WTC11 (cell line): ENCODE measurements around the gene RBSN. TPM values are rescaled to one million over a fixed set of nuclear protein-coding genes. Genes with fewer than 3 reads are reported as not detected.

Experiments used
- ATAC-seq: fragments of 200-7000 bp; cut with Tn5 transposase; 2 replicates; pipeline ENCODE4 v1.10.0; 2021; ENCODE audit warnings: mild to moderate bottlenecking, moderate library complexity
- CTCF ChIA-PET: fragments of 300-600 bp; sonication (Branson Sonifier 250); formaldehyde crosslinking; loops from one replicate; lab custom pipeline; 2021; ENCODE audit warnings: antibody characterized with exemption; lab: Charles Lee
- POLR2A ChIA-PET: fragments of 350-600 bp; sonication (Branson Sonifier 250); formaldehyde crosslinking; loops from one replicate; lab custom pipeline; 2021; ENCODE audit warnings: antibody characterized with exemption; lab: Charles Lee
- DNase-seq: peaks from one replicate; pipeline ENCODE4 v3.0.0; 2021; ENCODE audit warnings: low spot score
- H3K27ac Mint-ChIP-seq: 2 replicates; pipeline ENCODE4 v1.8.0; 2021; ENCODE audit warnings: mixed read lengths
- H3K27me3 Mint-ChIP-seq: 2 replicates; pipeline ENCODE4 v1.8.0; 2021; ENCODE audit warnings: low read depth, mild to moderate bottlenecking, moderate library complexity, mixed read lengths
- H3K36me3 Mint-ChIP-seq: 2 replicates; pipeline ENCODE4 v1.8.0; 2021; ENCODE audit warnings: mixed read lengths
- H3K4me1 Mint-ChIP-seq: 2 replicates; pipeline ENCODE4 v1.8.0; 2022; ENCODE audit warnings: mixed read lengths
- H3K4me3 Mint-ChIP-seq: 2 replicates; pipeline ENCODE4 v1.8.0; 2021; ENCODE audit warnings: mild to moderate bottlenecking, moderate library complexity, mixed read lengths
- H3K9me3 Mint-ChIP-seq: 2 replicates; pipeline ENCODE4 v1.8.0; 2021; ENCODE audit warnings: mixed read lengths
- ATF1 ChIP-seq: sonication (generic); formaldehyde crosslinking; IDR thresholded peaks from 2 replicates; pipeline ENCODE4 v1.8.1; 2023; ENCODE audit warnings: mild to moderate bottlenecking, moderate library complexity, missing genetic modification reagents
- HMGA2 ChIP-seq: fragments of 250-450 bp; sonication (Bioruptor Pico); IDR thresholded peaks from 2 replicates; pipeline ENCODE4 v1.4.0; 2021; ENCODE audit warnings: mild to moderate bottlenecking, moderate library complexity
- MYBL2 ChIP-seq: sonication (generic); formaldehyde crosslinking; IDR thresholded peaks from 2 replicates; pipeline ENCODE4 v1.8.1; 2023; ENCODE audit warnings: mild to moderate bottlenecking, moderate library complexity, missing genetic modification reagents
- NFATC4 ChIP-seq: fragments of 250-450 bp; sonication (Bioruptor Pico); IDR thresholded peaks from 2 replicates; pipeline ENCODE4 v1.9.0; 2021; ENCODE audit warnings: mild to moderate bottlenecking
- NR1H2 ChIP-seq: sonication (generic); formaldehyde crosslinking; IDR thresholded peaks from 2 replicates; pipeline ENCODE4 v1.9.0; 2021; ENCODE audit warnings: mild to moderate bottlenecking, moderate library complexity, missing genetic modification reagents
- SOX15 ChIP-seq: fragments of 250-450 bp; sonication (Bioruptor Pico); IDR thresholded peaks from 2 replicates; pipeline ENCODE4 v1.9.0; 2021; ENCODE audit warnings: mild to moderate bottlenecking
- TEAD4 ChIP-seq: sonication (generic); formaldehyde crosslinking; IDR thresholded peaks from 2 replicates; pipeline ENCODE4 v1.8.0; 2022; ENCODE audit warnings: mild to moderate bottlenecking, missing genetic modification reagents
- ZBTB21 ChIP-seq: sonication (generic); formaldehyde crosslinking; IDR thresholded peaks from 2 replicates; pipeline ENCODE4 v1.8.1; 2023; ENCODE audit warnings: mild to moderate bottlenecking, missing genetic modification reagents, borderline replicate concordance
- ZNF121 ChIP-seq: sonication (generic); formaldehyde crosslinking; IDR thresholded peaks from 2 replicates; pipeline ENCODE4 v1.8.0; 2023; ENCODE audit warnings: missing genetic modification reagents
- ZNF138 ChIP-seq: sonication (generic); formaldehyde crosslinking; conservative IDR thresholded peaks from 2 replicates; pipeline ENCODE4 v1.8.1; 2022; ENCODE audit warnings: mild to moderate bottlenecking, moderate library complexity, missing genetic modification reagents
- ZNF219 ChIP-seq: sonication (generic); formaldehyde crosslinking; IDR thresholded peaks from 2 replicates; pipeline ENCODE4 v1.8.0; 2023; ENCODE audit warnings: missing genetic modification reagents, mild to moderate bottlenecking, borderline replicate concordance
- ZNF423 ChIP-seq: fragments of 250-450 bp; sonication (Bioruptor Pico); IDR thresholded peaks from 2 replicates; pipeline ENCODE4 v2.1.2; 2022; ENCODE audit warnings: mild to moderate bottlenecking, moderate library complexity
- total RNA-seq: library from RNA; stranded (reverse); gene quantifications from 3 replicates; pipeline ENCODE4 v1.2.3, GENCODE V29; 2021
- TF ChIP-seq, protein P1 (sequence below): sonication (generic); formaldehyde crosslinking; IDR thresholded peaks from 2 replicates; pipeline ENCODE4 v1.8.1; 2022; ENCODE audit warnings: missing genetic modification reagents, borderline replicate concordance
- TF ChIP-seq, protein P2 (sequence below): sonication (generic); formaldehyde crosslinking; conservative IDR thresholded peaks from 2 replicates; pipeline ENCODE4 v1.8.1; 2022; ENCODE audit warnings: mild to moderate bottlenecking, missing genetic modification reagents
- TF ChIP-seq, protein P3 (sequence below): fragments of 250-450 bp; sonication (Bioruptor Pico); IDR thresholded peaks from 2 replicates; pipeline ENCODE4 v2.1.2; 2022; ENCODE audit warnings: mild to moderate bottlenecking, moderate library complexity
- TF ChIP-seq, protein P4 (sequence below): fragments of 250-450 bp; sonication (Bioruptor Pico); IDR thresholded peaks from 2 replicates; pipeline ENCODE4 v1.9.0; 2021; ENCODE audit warnings: mild to moderate bottlenecking
- TF ChIP-seq, protein P5 (sequence below): fragments of 200-600 bp; IDR thresholded peaks from 2 replicates; pipeline ENCODE4 v1.8.0; 2022; ENCODE audit warnings: antibody characterized with exemption
- TF ChIP-seq, protein P6 (sequence below): fragments of 250-450 bp; sonication (Bioruptor Pico); conservative IDR thresholded peaks from 2 replicates; pipeline ENCODE4 v1.9.0; 2021; ENCODE audit warnings: mild to moderate bottlenecking

RBSN gene
- total RNA-seq, 1 experiment from 2014 or later: 24.2 TPM

DNA sequence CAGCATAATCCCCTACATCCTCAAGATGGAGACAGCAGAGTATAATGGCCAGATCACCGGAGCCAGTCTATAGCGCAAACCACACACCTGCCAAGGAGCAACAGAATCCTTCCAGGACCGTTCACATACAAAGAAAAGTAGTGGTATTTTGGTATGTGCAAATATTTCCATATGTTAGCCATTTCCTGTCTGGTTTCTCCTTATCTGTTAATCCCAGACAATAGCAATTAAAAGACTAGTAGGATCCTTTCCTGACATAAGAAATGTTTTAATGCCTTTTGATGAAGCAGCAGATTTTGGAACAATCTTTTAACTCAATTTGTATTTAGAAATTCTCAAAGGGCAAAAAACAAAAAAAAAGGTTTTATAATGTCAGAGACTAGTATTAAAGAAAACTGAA, 56.0 kb downstream of the RBSN start (continued):
- TF ChIP-seq MYBL2 (CRISPR knock-in tag) (no peak), NFATC4 (CRISPR knock-in tag) (no peak), ZNF121 (CRISPR knock-in tag) (no peak), ZNF138 (CRISPR knock-in tag) (no peak), SOX15 (CRISPR knock-in tag) (no peak)
- TF ChIP-seq, protein P1, sequence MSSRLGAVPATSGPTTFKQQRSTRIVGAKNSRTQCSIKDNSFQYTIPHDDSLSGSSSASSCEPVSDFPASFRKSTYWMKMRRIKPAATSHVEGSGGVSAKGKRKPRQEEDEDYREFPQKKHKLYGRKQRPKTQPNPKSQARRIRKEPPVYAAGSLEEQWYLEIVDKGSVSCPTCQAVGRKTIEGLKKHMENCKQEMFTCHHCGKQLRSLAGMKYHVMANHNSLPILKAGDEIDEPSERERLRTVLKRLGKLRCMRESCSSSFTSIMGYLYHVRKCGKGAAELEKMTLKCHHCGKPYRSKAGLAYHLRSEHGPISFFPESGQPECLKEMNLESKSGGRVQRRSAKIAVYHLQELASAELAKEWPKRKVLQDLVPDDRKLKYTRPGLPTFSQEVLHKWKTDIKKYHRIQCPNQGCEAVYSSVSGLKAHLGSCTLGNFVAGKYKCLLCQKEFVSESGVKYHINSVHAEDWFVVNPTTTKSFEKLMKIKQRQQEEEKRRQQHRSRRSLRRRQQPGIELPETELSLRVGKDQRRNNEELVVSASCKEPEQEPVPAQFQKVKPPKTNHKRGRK (CRISPR knock-in tag): no peak
- TF ChIP-seq, protein P2, sequence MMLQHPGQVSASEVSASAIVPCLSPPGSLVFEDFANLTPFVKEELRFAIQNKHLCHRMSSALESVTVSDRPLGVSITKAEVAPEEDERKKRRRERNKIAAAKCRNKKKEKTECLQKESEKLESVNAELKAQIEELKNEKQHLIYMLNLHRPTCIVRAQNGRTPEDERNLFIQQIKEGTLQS (CRISPR knock-in tag): no peak

DNA sequence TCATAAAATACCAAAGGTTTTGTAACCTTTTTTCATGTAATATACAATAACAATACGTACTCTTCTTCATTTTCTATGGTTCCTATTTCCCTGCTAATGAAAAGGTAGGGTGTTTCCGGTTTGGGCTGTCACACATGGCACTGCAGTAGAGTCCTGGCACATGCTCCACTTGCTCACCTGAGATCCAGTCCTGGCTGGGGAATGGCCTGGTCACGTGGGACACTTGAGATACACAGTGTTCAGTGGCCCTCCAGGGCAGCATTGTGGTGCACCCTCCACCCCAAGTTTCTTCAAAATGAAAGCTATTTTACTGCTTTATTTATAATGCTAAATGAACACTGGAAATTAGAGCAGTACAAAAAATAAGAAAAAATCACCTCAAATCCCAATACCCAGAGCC, 57.0 kb downstream of the RBSN start:
- no peak overlapping the region for H3K4me3 Mint-ChIP-seq
- TF ChIP-seq MYBL2 (CRISPR knock-in tag) (no peak), TEAD4 (CRISPR knock-in tag) (no peak), HMGA2 (CRISPR knock-in tag) (no peak), ATF1 (CRISPR knock-in tag) (no peak), ZNF219 (CRISPR knock-in tag) (no peak), ZBTB21 (no peak), NR1H2 (CRISPR knock-in tag) (no peak), ZNF423 (CRISPR knock-in tag) (no peak)
- TF ChIP-seq, protein P3, sequence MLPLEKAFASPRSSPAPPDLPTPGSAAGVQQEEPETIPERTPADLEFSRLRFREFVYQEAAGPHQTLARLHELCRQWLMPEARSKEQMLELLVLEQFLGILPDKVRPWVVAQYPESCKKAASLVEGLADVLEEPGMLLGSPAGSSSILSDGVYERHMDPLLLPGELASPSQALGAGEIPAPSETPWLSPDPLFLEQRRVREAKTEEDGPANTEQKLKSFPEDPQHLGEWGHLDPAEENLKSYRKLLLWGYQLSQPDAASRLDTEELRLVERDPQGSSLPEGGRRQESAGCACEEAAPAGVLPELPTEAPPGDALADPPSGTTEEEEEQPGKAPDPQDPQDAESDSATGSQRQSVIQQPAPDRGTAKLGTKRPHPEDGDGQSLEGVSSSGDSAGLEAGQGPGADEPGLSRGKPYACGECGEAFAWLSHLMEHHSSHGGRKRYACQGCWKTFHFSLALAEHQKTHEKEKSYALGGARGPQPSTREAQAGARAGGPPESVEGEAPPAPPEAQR (CRISPR knock-in tag): no peak
- TF ChIP-seq, protein P4, sequence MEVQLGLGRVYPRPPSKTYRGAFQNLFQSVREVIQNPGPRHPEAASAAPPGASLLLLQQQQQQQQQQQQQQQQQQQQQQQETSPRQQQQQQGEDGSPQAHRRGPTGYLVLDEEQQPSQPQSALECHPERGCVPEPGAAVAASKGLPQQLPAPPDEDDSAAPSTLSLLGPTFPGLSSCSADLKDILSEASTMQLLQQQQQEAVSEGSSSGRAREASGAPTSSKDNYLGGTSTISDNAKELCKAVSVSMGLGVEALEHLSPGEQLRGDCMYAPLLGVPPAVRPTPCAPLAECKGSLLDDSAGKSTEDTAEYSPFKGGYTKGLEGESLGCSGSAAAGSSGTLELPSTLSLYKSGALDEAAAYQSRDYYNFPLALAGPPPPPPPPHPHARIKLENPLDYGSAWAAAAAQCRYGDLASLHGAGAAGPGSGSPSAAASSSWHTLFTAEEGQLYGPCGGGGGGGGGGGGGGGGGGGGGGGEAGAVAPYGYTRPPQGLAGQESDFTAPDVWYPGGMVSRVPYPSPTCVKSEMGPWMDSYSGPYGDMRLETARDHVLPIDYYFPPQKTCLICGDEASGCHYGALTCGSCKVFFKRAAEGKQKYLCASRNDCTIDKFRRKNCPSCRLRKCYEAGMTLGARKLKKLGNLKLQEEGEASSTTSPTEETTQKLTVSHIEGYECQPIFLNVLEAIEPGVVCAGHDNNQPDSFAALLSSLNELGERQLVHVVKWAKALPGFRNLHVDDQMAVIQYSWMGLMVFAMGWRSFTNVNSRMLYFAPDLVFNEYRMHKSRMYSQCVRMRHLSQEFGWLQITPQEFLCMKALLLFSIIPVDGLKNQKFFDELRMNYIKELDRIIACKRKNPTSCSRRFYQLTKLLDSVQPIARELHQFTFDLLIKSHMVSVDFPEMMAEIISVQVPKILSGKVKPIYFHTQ (CRISPR knock-in tag): no peak
- TF ChIP-seq, protein P5, sequence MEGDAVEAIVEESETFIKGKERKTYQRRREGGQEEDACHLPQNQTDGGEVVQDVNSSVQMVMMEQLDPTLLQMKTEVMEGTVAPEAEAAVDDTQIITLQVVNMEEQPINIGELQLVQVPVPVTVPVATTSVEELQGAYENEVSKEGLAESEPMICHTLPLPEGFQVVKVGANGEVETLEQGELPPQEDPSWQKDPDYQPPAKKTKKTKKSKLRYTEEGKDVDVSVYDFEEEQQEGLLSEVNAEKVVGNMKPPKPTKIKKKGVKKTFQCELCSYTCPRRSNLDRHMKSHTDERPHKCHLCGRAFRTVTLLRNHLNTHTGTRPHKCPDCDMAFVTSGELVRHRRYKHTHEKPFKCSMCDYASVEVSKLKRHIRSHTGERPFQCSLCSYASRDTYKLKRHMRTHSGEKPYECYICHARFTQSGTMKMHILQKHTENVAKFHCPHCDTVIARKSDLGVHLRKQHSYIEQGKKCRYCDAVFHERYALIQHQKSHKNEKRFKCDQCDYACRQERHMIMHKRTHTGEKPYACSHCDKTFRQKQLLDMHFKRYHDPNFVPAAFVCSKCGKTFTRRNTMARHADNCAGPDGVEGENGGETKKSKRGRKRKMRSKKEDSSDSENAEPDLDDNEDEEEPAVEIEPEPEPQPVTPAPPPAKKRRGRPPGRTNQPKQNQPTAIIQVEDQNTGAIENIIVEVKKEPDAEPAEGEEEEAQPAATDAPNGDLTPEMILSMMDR: no peak
- TF ChIP-seq, protein P6, sequence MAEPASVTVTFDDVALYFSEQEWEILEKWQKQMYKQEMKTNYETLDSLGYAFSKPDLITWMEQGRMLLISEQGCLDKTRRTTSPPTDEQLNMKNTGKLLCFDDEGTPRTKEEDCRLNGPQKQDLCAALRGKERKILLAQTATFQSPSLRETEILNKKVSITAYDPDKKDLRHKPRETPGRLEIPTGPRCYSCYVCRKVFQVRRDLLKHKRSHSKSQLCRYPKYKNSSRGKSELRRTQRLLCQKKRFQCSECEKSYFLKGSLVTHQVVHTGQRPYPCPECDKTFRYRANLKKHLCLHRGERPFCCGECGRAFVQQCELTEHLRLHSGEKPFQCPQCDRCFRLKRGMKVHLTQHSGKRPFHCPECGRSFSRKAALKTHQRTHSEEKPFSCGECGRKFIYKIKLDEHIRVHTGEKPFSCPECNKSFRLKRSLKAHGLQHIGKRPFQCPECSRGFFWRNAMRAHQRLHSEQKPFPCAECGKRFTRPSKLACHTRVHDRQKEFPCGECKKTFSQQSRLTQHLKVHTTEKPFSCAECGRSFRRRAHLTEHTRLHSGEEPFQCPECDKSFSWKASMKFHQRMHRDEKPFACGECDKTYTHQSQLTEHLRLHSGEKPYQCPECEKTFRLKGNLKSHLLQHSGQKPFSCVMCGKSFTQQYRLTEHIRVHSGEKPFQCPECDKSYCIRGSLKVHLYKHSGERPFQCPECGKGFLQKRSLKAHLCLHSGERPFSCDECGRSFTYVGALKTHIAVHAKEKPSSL: no peak
- H3K36me3 Mint-ChIP-seq: peaks cover 79% of the 10 kb centered on the region
- ChIA-PET POLR2A (no interaction called here), CTCF (no interaction called here)
- H3K9me3 Mint-ChIP-seq: no peaks in the 10 kb centered on the region
- no peaks in the 10 kb centered on the region for H3K4me1 Mint-ChIP-seq
- ATAC-seq (no peak), DNase-seq (no peak)
- H3K27me3 Mint-ChIP-seq: no peaks in the 10 kb centered on the region
- no peak overlapping the region for H3K27ac Mint-ChIP-seq
